Glutamatergic neuron (in vitro differentiated cells): ENCODE results near the gene CSE1L. TPM values are rescaled to one million over a fixed set of nuclear protein-coding genes. Genes with fewer than 3 reads are reported as not detected.

Experiments used
- DNase-seq: peaks from one replicate; pipeline ENCODE4 v3.0.0; 2022
- H3K27ac Mint-ChIP-seq: one replicate; pipeline ENCODE4 v1.8.0; 2020; ENCODE audit warnings: mild to moderate bottlenecking, mixed read lengths, inconsistent platforms; ENCODE audit not compliant: unreplicated experiment
- H3K27me3 Mint-ChIP-seq: one replicate; pipeline ENCODE4 v1.8.0; 2020; ENCODE audit warnings: mild to moderate bottlenecking, moderate library complexity, mixed read lengths, inconsistent platforms; ENCODE audit not compliant: unreplicated experiment
- H3K36me3 Mint-ChIP-seq: one replicate; pipeline ENCODE4 v1.8.0; 2020; ENCODE audit warnings: mild to moderate bottlenecking, mixed read lengths, inconsistent platforms; ENCODE audit not compliant: unreplicated experiment
- H3K4me1 Mint-ChIP-seq: one replicate; pipeline ENCODE4 v1.8.0; 2020; ENCODE audit warnings: mild to moderate bottlenecking, low read depth, mixed read lengths, inconsistent platforms; ENCODE audit not compliant: unreplicated experiment
- H3K4me3 Mint-ChIP-seq: one replicate; pipeline ENCODE4 v1.8.0; 2020; ENCODE audit warnings: mild to moderate bottlenecking, mixed read lengths, inconsistent platforms; ENCODE audit not compliant: unreplicated experiment
- H3K9me3 Mint-ChIP-seq: one replicate; pipeline ENCODE4 v1.8.0; 2020; ENCODE audit warnings: mild to moderate bottlenecking, moderate library complexity, mixed read lengths, inconsistent platforms; ENCODE audit not compliant: unreplicated experiment
- CTCF ChIP-seq: fragments of 200-600 bp; sonication (generic); IDR thresholded peaks from one replicate; pipeline ENCODE4 v1.5.0; 2021; ENCODE audit not compliant: partially characterized antibody, unreplicated experiment
- total RNA-seq: library from RNA; stranded (reverse); fragmentation: NEBNext Ultra II Directional; extraction: Animal tissue kit (Norgen Biotek cat#: 25700); gene quantifications from one replicate; pipeline ENCODE4 v1.2.1, GENCODE V29; 2021; ENCODE audit not compliant: unreplicated experiment

CSE1L gene
- total RNA-seq, 1 donor from 2014 or later, result 66.4 TPM

DNA sequence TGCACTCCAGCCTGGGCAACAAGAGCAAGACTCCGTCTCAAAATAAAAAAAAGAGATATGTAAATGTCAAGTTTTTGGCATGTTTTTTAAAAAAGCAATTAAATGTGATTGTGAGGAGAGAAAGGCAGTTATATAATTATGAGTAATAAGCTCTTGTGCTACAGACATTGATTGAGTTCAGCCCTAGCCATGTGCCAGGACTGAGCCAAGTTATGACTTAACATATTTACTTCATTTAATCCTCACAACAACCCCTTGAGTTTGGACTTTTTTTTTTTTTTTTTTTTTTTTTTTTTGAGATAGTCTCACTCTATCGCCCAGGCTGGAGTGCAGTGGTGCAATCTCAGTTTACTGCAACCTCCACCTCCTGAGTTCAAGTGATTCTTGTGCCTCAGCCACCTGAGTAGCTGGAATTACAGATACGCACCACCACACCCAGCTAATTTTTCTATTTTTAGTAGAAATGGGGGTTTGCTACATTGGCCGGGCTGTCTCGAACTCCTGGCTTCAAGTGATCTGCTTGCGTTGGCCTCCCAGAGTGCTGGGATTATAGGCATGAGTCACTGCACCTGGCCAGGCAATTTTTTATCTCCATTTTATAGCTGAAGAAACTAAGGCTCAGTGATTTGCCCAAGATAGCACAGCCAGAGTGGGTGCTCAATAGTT is 15.0 kb upstream of the CSE1L start:
- Mint-ChIP-seq H3K4me1 (no peaks in the 10 kb centered on the region), H3K27ac (no peak overlapping the region), H3K9me3 (peaks cover 2% of the 10 kb centered on the region), H3K27me3 (no peaks in the 10 kb centered on the region), H3K36me3 (no peaks in the 10 kb centered on the region), H3K4me3 (no peak overlapping the region)
- no peak for TF ChIP-seq CTCF
- no peak for DNase-seq

GRCh38 chr20:49032455-49032854 is 13.7 kb upstream of the CSE1L start:
- DNase-seq, result no peak
- H3K9me3 Mint-ChIP-seq, result peaks cover 2% of the 10 kb centered on the region
- no peak overlapping the region for H3K4me3 Mint-ChIP-seq
- no peak overlapping the region for H3K27ac Mint-ChIP-seq
- H3K27me3 Mint-ChIP-seq, result no peaks in the 10 kb centered on the region
- no peaks in the 10 kb centered on the region for H3K36me3 Mint-ChIP-seq
- no peak for TF ChIP-seq CTCF
- no peaks in the 10 kb centered on the region for H3K4me1 Mint-ChIP-seq

GRCh38 chr20:49034070-49034732 is 11.9 kb upstream of the CSE1L start:
- Mint-ChIP-seq H3K4me3 (no peak overlapping the region), H3K36me3 (no peaks in the 10 kb centered on the region), H3K27me3 (no peaks in the 10 kb centered on the region), H3K4me1 (no peaks in the 10 kb centered on the region), H3K27ac (no peak overlapping the region), H3K9me3 (peaks cover 2% of the 10 kb centered on the region)
- TF ChIP-seq CTCF, result no peak
- DNase-seq, result no peak

GRCh38 chr20:49037962-49038387 is 8.1 kb upstream of the CSE1L start:
- no peaks in the 10 kb centered on the region for H3K27me3 Mint-ChIP-seq
- H3K27ac Mint-ChIP-seq, result no peak overlapping the region
- no peaks in the 10 kb centered on the region for H3K9me3 Mint-ChIP-seq
- no peak for DNase-seq
- H3K36me3 Mint-ChIP-seq, result no peaks in the 10 kb centered on the region
- H3K4me3 Mint-ChIP-seq, result no peak overlapping the region
- TF ChIP-seq CTCF, result no peak
- no peaks in the 10 kb centered on the region for H3K4me1 Mint-ChIP-seq

DNA sequence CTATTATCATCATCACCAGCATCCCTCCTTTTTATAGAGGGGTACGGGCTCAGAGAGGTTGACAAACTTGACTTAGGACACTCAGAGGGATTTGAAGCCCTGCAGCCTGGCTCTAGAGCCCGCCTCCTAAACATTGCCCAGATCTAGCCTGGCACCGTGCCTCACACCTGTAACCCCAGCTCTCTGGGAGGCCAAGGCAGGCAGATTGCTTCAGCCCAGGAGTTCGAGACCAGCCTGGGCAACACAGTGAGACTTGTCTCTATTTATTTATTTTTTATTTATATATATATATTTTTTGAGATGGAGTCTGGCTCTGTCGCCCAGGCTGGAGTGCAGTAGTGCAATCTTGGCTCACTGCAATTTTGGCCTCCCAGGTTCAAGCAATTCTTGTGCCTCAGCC is 6.3 kb upstream of the CSE1L start:
- DNase-seq, result no peak
- no peak overlapping the region for H3K27ac Mint-ChIP-seq
- no peaks in the 10 kb centered on the region for H3K4me1 Mint-ChIP-seq
- TF ChIP-seq CTCF, result no peak
- H3K27me3 Mint-ChIP-seq, result no peaks in the 10 kb centered on the region
- no peak overlapping the region for H3K4me3 Mint-ChIP-seq
- H3K36me3 Mint-ChIP-seq, result no peaks in the 10 kb centered on the region
- no peaks in the 10 kb centered on the region for H3K9me3 Mint-ChIP-seq
